Measurements from ENCODE around the gene ST6GALNAC1. TPM values are rescaled to one million over a fixed set of nuclear protein-coding genes. Genes with fewer than 3 reads are reported as not detected.
"Not testable (repeated sequence)": the region's sequence is repeated elsewhere in the genome, so short reads cannot be mapped to it uniquely, and the experiment has no call there.

ST6GALNAC1 gene
- total RNA-seq, 1 donor from 2014 or later, result 6.6 TPM

DNA sequence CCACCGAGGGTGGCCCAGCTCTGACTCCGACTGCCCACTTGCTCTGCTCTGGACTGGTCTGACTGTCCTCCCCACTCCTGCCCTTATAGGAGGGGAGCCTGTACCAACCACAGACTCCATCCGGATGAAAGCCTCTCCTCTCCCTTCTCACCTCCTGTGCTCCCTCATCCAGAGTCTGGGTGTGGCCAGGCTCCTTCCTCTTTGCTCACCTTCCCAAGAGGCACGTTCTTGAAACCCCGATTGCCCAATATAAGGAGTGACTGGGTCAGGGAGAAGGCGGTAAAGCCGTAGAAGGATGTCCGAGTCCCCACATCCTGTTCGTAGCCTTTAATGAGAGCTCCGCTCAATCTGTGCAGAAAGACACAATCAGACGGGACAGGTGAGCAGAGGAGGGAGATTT lies 17.1 kb downstream of the ST6GALNAC1 start:
- no peaks in the 10 kb centered on the region for H3K9me3 Mint-ChIP-seq (ENCODE audit: low read depth)
- peaks cover 13% of the 10 kb centered on the region for H3K27me3 Mint-ChIP-seq
- H3K27ac Mint-ChIP-seq, result no peak overlapping the region
- no peak for DNase-seq (ENCODE audit: low spot score, unreplicated experiment)
- no peak overlapping the region for H3K4me3 Mint-ChIP-seq (ENCODE audit: low read depth)
- peaks cover 2% of the 10 kb centered on the region for H3K36me3 Mint-ChIP-seq (ENCODE audit: insufficient read depth)
- no peak for TF ChIP-seq CTCF (IDR thresholded peaks at IDR 0.05; ENCODE audit: unreplicated experiment)
- peaks cover under 1% of the 10 kb centered on the region for H3K4me1 Mint-ChIP-seq (ENCODE audit: low read depth)

- Mint-ChIP-seq H3K27me3 (peaks cover 13% of the 10 kb centered on the region), H3K4me1 (ENCODE audit: low read depth) (no peaks in the 10 kb centered on the region), H3K36me3 (ENCODE audit: insufficient read depth) (peaks cover 2% of the 10 kb centered on the region), H3K4me3 (ENCODE audit: low read depth) (no peak overlapping the region), H3K9me3 (ENCODE audit: low read depth) (no peaks in the 10 kb centered on the region), H3K27ac (no peak overlapping the region)
- DNase-seq (ENCODE audit: low spot score, unreplicated experiment), result no peak
- no peak for TF ChIP-seq CTCF (IDR thresholded peaks at IDR 0.05; ENCODE audit: unreplicated experiment)
Observed at GRCh38 chr17:76625496-76625895, 18.1 kb downstream of the ST6GALNAC1 start.

- H3K27ac Mint-ChIP-seq, result no peak overlapping the region
- peaks cover 13% of the 10 kb centered on the region for H3K27me3 Mint-ChIP-seq
- TF ChIP-seq CTCF (IDR thresholded peaks at IDR 0.05; ENCODE audit: unreplicated experiment), result peak; percentile 98
- no peaks in the 10 kb centered on the region for H3K4me1 Mint-ChIP-seq (ENCODE audit: low read depth)
- H3K36me3 Mint-ChIP-seq (ENCODE audit: insufficient read depth), result peaks cover 2% of the 10 kb centered on the region
- peak; percentile 69 for DNase-seq (ENCODE audit: low spot score, unreplicated experiment)
- H3K4me3 Mint-ChIP-seq (ENCODE audit: low read depth), result no peak overlapping the region
- no peaks in the 10 kb centered on the region for H3K9me3 Mint-ChIP-seq (ENCODE audit: low read depth)
Observed at GRCh38 chr17:76623271-76624146, 20.0 kb downstream of the ST6GALNAC1 start.

DNA sequence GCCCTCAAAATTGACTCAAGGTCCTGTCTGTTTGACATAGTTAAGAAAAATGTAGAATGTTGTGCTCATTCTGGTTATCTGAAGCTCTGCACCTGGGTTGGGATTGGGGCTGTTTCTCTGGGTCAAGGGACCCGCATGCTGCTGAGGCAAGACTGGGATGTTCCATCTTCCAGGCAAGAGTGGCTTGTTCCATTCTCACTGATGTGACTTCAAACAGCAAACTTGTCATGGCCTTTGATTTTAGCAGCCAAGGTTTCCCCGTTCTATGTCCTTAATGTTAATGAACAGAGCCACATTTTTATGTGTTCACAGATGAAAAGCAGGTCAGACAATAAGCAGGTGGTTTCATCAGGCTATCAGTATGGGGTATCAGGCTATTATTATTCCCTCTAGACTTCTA lies 25.7 kb downstream of the ST6GALNAC1 start:
- Mint-ChIP-seq H3K27me3 (peaks cover 3% of the 10 kb centered on the region), H3K4me3 (ENCODE audit: low read depth) (no peak overlapping the region), H3K9me3 (ENCODE audit: low read depth) (no peaks in the 10 kb centered on the region), H3K27ac (no peak overlapping the region), H3K36me3 (ENCODE audit: insufficient read depth) (no peaks in the 10 kb centered on the region), H3K4me1 (ENCODE audit: low read depth) (no peaks in the 10 kb centered on the region)
- no peak for DNase-seq (ENCODE audit: low spot score, unreplicated experiment)
- no peak for TF ChIP-seq CTCF (IDR thresholded peaks at IDR 0.05; ENCODE audit: unreplicated experiment)

GRCh38 chr17:76614912-76615617 lies 28.5 kb downstream of the ST6GALNAC1 start:
- DNase-seq (ENCODE audit: low spot score, unreplicated experiment), result no peak
- no peak overlapping the region for H3K4me3 Mint-ChIP-seq (ENCODE audit: low read depth)
- H3K9me3 Mint-ChIP-seq (ENCODE audit: low read depth), result no peaks in the 10 kb centered on the region

DNA sequence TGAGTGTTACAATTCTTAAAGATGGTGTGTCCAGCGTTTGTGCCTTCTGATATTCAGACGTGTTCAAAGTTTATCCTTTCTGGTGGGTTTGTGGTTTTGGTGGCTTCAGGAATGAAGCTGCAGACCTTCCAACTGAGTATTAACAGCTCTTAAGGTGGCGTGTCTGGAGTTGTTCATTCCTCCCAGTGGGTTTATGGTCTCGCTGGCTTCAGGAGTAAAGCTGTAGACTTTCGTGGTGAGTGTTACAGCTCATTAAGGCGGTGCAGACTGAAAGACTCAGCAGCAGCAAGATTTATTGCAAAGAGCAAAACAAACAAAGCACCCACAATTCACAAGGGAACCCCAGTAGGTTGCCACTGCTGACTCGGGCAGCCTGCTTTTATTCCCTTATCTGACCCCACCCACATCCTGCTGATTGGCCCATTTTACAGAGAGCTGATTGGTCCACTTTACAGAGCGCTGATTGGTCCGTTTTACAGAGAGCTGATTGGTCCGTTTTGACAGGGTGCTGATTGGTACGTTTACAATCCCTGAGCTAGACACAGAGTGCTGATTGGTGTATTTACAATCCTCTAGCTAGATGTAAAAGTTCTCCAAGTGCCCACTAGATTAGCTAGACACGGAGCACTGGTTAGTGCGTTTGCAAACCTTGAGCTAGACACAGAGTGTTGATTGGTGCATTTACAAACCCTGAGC lies 29.3 kb downstream of the ST6GALNAC1 start:
- not testable (repeated sequence) for H3K27ac Mint-ChIP-seq; H3K36me3 Mint-ChIP-seq (ENCODE audit: insufficient read depth); H3K4me3 Mint-ChIP-seq (ENCODE audit: low read depth)

More at GRCh38 chr17:76614912-76615617, 28.5 kb downstream of the ST6GALNAC1 start:
- peaks cover 6% of the 10 kb centered on the region for H3K27me3 Mint-ChIP-seq
- H3K4me1 Mint-ChIP-seq (ENCODE audit: low read depth), result no peaks in the 10 kb centered on the region
- no peaks in the 10 kb centered on the region for H3K36me3 Mint-ChIP-seq (ENCODE audit: insufficient read depth)
- TF ChIP-seq CTCF (IDR thresholded peaks at IDR 0.05; ENCODE audit: unreplicated experiment), result no peak
- no peak overlapping the region for H3K27ac Mint-ChIP-seq

More for the DNA sequence above, 29.3 kb downstream of the ST6GALNAC1 start:
- DNase-seq (ENCODE audit: low spot score, unreplicated experiment); H3K27me3 Mint-ChIP-seq; H3K4me1 Mint-ChIP-seq (ENCODE audit: low read depth); H3K9me3 Mint-ChIP-seq (ENCODE audit: low read depth): not testable (repeated sequence)
